Activated T-cell treated with anti-CD3 and anti-CD28 coated beads for 4 hours (primary cell): Measurements from ENCODE around the gene KLHL29.

Experiments used
- DNase-seq: peaks from one replicate; pipeline ENCODE4 v3.0.0-alpha.2; 2020

Gene KLHL29

DNA sequence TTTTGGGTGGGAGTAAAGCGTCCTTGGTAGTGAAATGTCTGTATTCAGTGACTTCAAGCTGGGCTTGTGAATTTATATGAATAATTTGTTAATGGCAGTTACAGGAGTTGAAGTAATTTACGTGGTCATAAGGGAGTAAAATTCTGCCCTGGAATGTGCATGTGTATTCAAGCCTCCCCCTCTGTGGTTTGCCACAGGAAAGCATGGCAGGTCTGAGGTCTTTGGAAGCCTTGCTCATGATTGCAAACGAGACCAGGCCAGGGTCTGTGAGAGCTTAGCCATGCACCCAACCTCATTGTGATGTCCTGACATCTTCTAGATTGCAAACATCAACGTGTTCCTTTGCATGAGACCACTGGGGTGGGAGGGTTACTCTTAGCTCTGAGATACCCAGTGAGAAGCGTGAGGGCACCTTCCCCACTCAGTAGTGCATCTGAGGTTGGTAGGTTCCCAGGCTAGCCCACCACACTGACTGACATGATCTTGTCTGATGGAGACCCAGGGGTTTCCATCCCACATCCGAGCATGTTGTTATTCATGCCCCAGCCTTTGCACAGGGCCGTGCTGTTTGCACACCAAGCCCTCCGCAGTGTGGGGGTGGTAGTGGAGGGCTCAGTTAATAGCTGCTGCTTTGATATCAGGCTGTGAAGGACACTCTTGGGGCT lies 216.5 kb downstream of the KLHL29 start:
- no peak for DNase-seq

- DNase-seq, result no peak
Measured at GRCh38 chr2:23602116-23602515, 217.1 kb downstream of the KLHL29 start.

DNA sequence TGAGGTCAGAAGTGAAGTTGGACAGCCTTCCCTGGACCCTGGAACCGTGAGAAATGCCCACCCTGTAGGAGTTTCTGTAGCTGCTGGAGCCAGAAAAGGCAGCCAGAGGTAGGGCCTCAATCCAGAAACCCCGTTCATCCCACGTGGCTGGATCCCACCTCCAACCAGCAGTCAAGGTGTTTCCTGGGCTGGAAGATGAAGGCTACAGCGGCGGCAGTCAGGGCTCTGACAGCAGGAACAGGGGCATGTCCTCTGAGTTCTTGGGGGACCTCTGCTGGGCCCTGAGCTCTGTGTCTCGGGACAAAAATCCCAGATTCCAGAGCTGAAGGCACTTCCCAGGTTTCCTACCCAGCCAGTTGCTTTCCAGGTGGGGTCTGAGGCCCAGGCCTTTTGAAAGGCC lies 218.2 kb downstream of the KLHL29 start:
- no peak for DNase-seq

DNA sequence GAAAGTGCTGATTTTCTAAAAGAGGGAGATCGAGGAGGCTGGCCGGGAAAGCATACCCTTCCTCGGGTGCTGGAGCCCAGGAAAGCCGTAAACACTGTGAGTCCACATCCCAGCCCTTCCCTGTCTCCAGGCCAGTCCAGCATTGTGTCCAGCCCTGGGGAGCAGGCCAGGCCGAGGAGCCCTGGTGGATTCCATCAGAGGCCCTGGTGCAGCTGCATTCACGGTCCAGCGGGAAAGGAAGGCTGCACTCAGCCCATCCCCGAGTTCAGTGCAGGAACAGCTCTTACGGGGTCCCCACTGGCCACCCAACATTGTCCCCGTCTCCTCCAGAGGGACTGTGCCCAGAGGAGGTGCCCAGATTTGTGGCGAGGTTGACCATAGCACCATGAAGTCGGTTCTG lies 218.6 kb downstream of the KLHL29 start:
- no peak for DNase-seq

DNA sequence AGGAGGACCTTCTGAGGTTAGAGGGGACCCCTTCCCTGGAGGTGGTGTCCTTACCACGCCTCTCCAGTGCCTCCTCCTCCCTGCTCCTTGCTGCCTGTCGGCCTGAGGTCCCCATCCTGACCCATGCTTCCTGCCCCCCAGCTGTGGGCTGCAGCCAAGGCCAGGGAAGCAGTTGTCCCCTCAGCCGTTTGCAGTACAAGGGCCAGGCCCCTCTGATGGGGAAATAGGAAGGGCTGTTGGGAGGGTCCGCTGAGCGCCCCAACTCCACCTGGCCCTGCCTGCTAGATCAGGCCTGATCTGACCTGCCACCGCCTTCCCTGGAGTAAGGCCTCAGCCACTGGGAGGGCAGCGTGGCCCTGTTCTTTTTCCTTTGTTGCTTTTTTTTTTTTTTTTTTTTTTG lies 219.8 kb downstream of the KLHL29 start:
- DNase-seq, result no peak

GRCh38 chr2:23605236-23605635 lies 220.3 kb downstream of the KLHL29 start:
- DNase-seq, result no peak

DNA sequence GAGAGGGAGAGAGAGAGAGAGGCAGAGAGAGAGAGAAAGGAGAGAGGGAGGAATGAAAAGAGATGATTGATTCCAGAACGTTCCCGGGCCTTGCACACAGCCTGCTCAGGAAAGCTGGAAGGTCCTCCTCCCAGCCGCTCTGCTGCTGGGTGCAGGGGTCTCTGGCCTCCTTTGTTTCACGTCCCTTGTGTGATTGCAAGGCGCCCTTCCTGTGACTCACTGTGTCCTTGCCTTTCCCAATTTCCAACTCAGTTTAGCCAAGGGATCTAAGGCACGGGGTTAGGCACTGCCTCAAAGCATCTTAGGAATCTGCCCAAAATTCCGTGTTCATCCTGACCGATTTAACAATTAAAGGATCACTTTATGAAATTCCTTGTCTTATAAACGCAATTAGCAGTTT lies 221.2 kb downstream of the KLHL29 start:
- DNase-seq, result no peak

DNA sequence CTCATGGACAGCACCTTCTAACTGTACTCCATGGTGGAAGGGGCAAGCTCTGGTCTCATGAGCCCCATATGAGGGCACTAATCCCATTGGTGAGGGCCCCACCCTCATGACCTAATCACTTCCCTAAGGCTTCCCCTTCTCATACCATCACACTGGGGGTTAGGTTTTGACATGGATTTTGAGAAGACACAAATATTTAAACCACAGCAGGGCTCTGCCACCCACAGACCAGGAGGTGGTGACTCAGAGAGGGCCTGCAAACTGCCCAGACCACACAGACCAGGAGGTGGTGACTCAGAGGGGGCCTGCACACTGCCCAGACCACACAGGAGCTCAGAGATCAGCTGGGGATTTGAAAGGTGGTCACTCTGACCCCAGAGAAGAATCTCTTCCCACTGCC lies 222.0 kb downstream of the KLHL29 start:
- no peak for DNase-seq

DNA sequence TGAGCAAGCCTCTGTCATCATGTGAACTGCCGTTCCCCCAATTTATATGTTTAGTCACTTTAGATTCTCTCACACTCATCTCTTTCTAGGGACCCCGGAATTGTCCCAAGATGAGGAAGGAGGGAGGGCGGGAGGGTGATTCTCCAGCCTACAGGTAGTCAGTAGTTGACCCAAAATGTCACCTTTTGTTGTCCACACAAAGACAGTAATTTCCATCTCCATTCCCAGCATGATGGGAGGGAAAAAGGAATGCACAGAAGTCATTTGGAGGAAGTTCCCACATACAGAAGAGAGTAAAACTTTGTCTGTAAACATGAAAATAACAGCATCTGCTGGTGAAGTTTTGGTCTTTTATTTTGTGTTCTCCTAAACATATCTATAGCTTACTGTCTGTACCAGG lies 222.9 kb downstream of the KLHL29 start:
- DNase-seq, result no peak

DNA sequence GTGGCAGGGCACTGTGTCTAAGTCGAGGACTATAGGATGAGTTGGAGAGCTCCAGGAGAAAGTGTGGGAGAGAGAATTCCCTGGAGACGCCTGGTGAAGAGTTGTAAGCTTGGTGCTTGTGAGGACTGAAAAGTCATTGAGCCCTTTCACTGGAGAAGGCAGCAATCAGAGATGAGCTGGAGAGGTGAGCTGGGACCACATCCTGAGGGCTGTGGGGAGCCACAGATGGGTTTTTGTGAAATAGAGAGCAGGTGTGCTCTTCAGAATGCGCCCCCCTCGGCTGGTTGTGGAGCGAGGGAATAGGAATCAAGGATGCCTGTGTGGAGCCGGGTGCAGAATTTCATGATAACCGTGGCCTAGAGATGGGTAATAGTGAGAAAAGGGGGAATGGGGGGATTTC lies 224.3 kb downstream of the KLHL29 start:
- DNase-seq, result no peak

DNA sequence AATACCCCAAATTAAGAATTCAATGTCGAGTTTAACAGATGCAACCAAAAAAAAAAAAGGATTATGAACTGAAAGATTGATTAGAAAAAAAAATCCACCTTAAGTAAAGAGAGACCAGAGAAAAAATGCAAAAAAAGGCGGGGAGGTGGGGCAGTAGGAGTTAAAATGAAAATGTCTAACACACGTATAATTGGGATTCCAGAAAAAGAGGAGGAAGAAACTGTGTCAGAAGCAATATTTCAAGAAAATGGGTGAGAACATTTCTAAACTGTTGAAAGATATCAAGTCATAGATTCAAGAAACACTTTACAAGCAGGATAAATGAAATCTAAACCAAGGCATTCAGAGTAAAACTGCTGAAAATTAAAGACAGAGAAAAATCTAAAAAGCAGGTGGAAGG lies 226.9 kb downstream of the KLHL29 start:
- no peak for DNase-seq

DNA sequence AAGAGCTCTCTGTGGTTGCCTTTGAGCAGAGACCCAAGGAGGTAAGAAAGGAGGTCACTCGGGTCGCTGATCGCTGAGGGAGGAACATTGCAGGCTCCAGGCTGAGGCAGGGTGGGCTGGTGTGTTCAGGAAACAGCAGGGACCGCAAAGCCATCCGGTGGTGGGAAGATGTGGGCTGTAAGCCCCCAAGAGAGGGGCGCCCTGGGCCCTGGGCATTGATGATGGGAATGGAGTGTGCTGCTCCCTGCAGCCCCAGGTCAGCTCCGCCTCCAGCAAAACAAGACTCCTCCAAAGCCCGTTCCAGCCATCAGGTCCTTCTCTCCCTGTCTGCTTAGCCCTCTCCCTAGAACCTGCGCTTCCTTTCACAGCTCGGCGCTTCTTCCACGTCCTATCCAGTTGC lies 229.7 kb downstream of the KLHL29 start:
- DNase-seq, result no peak

DNA sequence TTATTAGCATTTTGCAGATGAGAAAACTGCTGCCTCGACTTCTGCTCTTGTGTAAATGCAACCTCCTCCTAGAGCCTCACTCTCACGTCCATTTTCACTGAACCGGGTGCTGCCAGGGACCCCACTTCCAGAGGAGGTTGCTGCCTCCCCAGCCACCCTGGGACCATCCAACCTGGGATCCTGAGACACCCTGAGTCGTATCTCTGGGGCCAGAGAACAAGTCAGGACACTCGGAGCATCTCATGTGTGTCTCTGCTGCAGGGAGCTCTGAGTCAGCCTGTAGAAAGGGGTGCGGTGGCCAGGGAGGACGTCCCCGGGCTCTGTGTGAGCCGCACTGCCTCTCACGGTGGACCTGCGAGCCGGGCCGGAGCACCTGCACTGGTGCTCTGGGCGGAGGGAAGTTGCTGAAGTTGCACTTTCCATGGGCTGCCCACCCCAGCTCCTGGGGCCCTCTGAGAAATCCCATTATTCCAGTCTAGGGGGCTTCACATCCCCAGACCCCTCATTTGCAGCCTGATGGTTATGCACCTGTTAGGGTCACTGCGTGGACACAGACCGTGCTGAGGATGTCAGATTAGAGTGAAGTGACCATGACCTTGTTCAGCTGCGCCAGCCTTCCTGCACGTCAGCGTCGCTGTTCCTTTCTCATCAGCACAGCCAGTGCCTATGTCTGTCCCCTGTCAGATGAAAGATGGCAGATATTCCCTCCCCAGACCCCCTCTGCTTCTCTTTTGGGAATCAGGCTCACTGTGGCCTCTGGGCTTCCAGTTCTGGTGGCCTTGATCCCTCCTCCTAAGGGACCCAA lies 230.4 kb downstream of the KLHL29 start:
- no peak for DNase-seq

DNA sequence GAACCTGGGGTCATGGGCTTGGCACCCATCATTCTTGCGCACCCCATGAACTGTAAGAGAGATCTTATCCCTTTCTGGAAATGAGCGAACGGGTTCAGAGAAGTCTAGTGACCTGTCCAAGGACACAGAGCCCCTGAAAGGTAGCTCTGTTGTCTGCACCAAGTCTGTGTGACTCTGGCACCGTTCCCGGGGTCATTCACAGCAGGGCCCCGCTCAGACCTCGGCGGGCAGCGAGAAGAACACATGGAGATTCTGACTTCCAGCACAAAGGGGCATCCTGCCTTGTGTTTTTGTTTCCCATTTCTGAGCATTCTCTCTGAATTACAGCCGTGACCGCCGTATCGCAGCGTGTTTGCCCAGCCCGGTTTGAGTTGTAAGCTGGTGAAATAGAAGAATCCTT lies 231.7 kb downstream of the KLHL29 start:
- no peak for DNase-seq

DNA sequence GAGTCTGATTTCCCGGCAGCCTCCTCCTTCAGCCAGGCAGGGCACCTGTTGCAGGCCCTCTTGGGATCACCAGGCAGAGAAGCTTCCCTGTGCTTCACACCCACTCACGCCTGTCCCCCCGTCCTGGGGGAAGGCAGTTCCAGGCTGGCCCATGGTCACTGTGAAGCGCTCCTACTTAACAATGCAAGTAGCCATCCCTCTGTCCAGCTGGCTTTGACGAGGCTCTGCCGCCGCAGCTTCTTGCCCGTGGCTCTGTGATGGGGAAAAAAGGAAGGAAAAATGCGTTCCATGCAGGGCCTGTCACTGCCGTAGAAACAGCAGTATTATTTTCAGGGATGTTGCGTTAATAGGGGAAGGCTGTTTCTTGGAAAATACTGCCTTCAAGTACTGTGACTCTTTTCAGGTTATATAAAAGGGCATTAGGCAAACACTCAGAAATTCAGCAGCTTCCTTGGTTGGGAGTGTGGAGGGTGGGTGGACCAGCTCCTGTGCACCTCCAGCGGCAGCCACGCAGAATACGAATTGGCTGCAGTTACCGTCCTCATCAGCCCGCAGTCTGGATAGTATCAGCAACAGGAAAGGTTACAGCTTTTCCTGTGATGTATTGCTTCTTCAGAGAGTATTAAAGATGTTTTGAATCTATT lies 232.3 kb downstream of the KLHL29 start:
- DNase-seq, result no peak

GRCh38 chr2:23617811-23618215 lies 232.8 kb downstream of the KLHL29 start:
- no peak for DNase-seq

- DNase-seq, result no peak
Measured at GRCh38 chr2:23618265-23618664, 233.3 kb downstream of the KLHL29 start.

DNA sequence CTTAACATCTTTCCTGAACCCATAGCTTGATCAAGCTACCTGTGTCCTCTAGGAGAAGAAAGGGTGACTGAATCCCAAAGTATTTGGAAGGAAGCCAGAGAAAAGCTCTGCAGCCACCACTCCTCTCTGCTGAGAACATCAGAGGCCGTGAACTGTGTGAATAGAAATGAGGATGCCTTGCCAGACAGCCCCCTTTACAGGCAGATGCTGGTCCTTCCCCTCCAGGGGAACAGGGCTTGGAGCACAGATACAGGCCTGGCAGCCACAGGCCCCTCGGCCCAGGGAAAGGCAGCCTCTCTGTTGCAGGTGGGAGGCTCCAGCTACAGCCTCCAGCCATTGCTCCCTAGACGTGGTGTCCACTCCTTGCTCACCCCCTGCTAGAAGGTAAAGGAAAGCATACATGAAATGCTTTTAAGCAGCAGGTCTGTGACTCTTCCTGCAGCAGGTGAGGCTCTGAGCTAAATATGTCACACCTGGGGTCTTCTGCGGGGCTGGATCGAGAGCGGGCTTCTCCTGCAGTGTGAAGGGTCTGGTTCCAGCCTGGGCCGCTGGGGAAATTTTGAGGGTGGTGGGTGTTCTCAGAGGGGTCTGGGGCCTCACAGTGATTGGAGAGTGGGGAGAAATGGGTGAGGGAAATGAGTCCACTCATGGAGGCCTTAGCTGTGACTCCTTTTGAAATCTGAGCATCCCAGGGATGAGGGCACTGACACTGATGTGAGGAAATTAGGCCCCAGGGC lies 234.0 kb downstream of the KLHL29 start:
- no peak for DNase-seq

- no peak for DNase-seq
Measured at GRCh38 chr2:23619941-23620340, 235.0 kb downstream of the KLHL29 start.

DNA sequence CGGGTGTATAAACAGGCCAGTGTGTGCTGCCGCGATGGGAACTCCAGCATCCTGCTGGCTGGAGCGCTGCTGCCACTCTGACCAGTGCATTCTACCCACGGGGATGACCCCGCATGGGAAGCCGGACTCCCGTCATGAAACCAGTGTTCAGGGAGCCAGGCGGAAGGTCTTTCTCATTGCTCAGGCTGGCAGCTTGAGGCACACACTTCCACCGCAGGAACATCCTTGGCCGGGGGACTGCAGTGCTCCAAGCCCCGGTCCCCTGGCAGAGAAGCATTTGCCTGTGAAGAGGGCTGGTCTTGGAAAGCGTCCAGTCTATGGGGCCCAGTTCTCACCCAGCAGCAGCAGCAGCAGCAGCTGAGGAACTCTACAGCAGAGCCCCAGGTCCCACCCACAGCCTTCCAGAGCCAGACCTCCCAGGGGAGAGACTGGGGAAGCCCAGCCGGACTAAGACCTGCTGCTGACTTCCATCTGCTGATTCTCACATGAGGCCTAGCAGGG lies 235.9 kb downstream of the KLHL29 start:
- DNase-seq, result no peak

DNA sequence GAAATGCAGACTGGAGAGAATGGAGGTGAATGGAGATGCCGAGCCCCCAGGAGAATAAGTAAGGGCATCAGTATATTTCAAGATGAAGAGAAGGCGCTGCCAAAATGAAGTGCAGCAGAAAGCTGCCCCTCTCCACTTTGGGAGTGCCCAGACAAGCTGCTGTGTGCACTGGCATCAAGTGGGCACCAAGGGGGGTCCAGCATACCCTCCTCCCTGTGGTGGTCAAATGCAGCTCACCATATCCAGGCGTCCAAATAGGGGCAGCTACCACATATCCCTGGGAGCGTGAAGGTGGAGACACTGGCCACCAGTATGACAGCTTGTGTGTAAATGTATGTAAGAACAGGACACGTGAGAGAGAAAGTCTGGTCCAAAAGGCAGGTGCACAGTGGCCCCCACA lies 236.6 kb downstream of the KLHL29 start:
- no peak for DNase-seq

GRCh38 chr2:23622466-23622865 lies 237.5 kb downstream of the KLHL29 start:
- DNase-seq, result no peak

DNA sequence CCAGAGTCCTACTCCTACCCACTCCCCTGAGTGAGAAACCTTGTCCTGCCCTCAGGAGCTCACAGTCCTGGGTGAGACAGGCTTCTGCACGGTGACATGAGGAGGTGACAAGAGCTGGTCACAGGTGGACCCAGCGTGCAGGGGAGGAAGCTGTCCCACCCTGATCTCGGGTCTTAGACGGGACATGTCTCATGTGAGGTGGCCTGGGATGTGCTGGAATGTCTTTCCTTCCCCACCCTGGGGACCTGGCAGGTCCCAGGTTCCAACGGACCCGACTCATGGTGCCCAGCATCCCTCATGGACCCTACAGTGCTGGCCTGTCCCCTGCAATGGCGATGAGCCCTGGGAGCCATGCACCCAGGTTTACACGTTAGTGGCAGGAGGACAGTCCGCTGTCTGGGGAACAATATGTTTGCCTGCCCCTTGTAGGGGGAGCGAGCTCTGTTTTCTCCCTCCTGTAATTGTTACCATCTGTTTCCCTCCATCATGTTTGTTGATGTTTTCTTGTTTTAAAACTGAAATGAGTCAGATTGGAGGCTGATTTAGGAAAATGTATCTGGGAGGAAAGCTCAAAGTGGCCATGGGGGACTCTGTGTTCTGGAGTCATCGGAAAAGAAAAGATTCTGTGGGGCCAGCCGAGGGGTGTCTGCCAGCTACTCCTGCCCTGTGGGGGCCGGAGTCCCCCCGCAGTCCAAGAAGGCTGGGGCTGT lies 238.1 kb downstream of the KLHL29 start:
- DNase-seq, result no peak
